H1 (cell line): ENCODE results near the gene MDM4. TPM values are rescaled to one million over a fixed set of nuclear protein-coding genes. Genes with fewer than 3 reads are reported as not detected.

Source experiments
- BACH1 ChIP-seq: IDR thresholded peaks from 2 replicates; pipeline ENCODE4 v1.6.1; 2012; ENCODE audit warnings: low read length, improper control_type of control experiment
- KDM1A ChIP-seq: fragments of 200-600, 300-600 bp; sonication (generic); IDR thresholded peaks from 2 replicates; pipeline ENCODE4 v1.7.1; 2016; ENCODE audit warnings: mild to moderate bottlenecking, low read length, borderline replicate concordance
- MAX ChIP-seq: IDR thresholded peaks from 2 replicates; pipeline ENCODE4 v1.6.1; 2012; ENCODE audit warnings: inconsistent platforms
- SP2 ChIP-seq: IDR thresholded peaks from 2 replicates; pipeline ENCODE4 v1.6.1; 2012; ENCODE audit warnings: mild to moderate bottlenecking, low read length, inconsistent platforms
- TCF12 ChIP-seq: IDR thresholded peaks from 2 replicates; pipeline ENCODE4 v1.6.1; 2011; ENCODE audit warnings: low read depth, mild to moderate bottlenecking, low read length
- polyA plus RNA-seq, 7 experiments: library from polyadenylated mRNA; depleted of rRNA in 3 of 7; stranded (reverse) in 5 of 7; unstranded in 2 of 7; fragments of >200 nt in 5 of 7; fragments of 200-250 nt in 2 of 7; gene quantifications; 1 replicate in 5 of 7; 2 replicates in 1 of 7; 4 replicates in 1 of 7; pipeline versions ENCODE4 v1.2.1 to v1.2.3, GENCODE V29; 2011 to 2013; ENCODE audit warnings: missing spikeins in 2 of 7, mixed read lengths in 2 of 7
- total RNA-seq: library from RNA; stranded (reverse); fragmentation: NEBNext Ultra II Directional; extraction: Animal tissue kit (Norgen Biotek cat#: 25700); gene quantifications from 2 replicates; pipeline ENCODE4 v1.2.1, GENCODE V29; 2021

MDM4 gene
- total and polyA plus RNA-seq, 2 of the 8 experiments (the other 6 are each of a cell fraction or from before 2014, with no cell fraction given): 10.8 to 84.9 TPM

DNA sequence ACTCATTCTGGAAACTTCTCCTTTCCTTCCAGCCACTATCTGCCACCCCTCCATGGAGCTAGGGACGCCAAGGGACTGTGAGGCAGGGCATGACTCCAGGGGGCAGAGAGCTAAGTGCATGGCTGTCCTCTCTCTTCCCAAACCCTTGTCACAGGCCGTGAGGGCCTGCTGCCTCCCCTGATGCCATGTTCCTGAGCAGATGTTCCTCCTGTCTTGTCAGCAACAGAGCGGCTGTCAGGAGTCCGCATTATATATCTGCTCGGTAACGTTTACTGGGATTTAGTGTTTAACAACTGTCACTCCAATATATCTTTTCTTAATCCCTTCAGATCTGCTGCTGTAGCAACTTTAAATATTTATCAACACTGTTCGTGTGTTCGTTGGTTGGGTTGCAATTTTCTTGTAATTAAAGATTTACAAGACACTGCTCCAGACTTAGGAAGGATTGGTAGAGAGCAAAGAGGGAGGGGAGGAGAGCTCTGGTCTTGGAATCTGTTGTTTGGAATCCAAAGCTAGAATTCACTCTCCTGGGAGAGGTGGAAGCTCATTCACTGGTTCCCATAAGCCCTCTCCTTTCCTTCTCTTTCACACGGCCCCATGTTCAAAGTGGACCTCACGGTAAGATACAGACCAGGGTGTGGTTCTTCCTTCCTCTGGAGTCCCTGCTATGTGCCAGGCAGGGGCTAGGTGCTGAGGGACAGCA lies 76.2 kb downstream of the MDM4 start (continued):
- TF ChIP-seq MAX (no peak), SP2 (no peak), TCF12 (no peak), BACH1 (no peak), KDM1A (no peak)
